ENCODE results near the gene PROK1. TPM values are rescaled to one million over a fixed set of nuclear protein-coding genes. Genes with fewer than 3 reads are reported as not detected.

Gene PROK1
- total and polyA plus RNA-seq, 11 donors = 0.07 to 3.4 (median 0.40) TPM; not detected in 4

GRCh38 chr1:110443451-110443850, 7.5 kb upstream of the PROK1 start:
- no peaks in the 10 kb centered on the region for H3K4me1 ChIP-seq

GRCh38 chr1:110444561-110444960, 6.4 kb upstream of the PROK1 start:
- DNase-seq (no peak), ATAC-seq (no peak)
- WGBS, 4 donors = 61 to 70% (median 66%) methylated on average over 8 of the region's 8 CpGs
- Histone ChIP-seq H3K27me3 (peaks cover 0 to 5% (median 0%) of the 10 kb centered on the region in 9 donors), H3K36me3 (no peaks in the 10 kb centered on the region), H3K9me3 (no peaks in the 10 kb centered on the region), H3K4me3 (no peak overlapping the region), H3K4me1 (no peaks in the 10 kb centered on the region), H3K27ac (no peak overlapping the region)
- no peak for TF ChIP-seq CTCF (IDR thresholded peaks at IDR 0.05)
- no peak for TF ChIP-seq POLR2A (IDR thresholded peaks at IDR 0.05)
- intact Hi-C loops (cut with DNase I) = no loop called here

More at GRCh38 chr1:110443451-110443850, 7.5 kb upstream of the PROK1 start:
- intact Hi-C loops (cut with DNase I) = no loop called here
- H3K27ac ChIP-seq = no peak overlapping the region
- no peaks in the 10 kb centered on the region for H3K9me3 ChIP-seq
- DNase-seq (no peak), ATAC-seq (no peak)
- H3K36me3 ChIP-seq = no peaks in the 10 kb centered on the region
- H3K4me3 ChIP-seq = no peak overlapping the region
- TF ChIP-seq CTCF (IDR thresholded peaks at IDR 0.05) (no peak), POLR2A (IDR thresholded peaks at IDR 0.05) (no peak)
- peaks cover 0 to under 1% (median 0%) of the 10 kb centered on the region in 9 donors for H3K27me3 ChIP-seq
- WGBS, 4 donors = 69 to 87% (median 78%) methylated on average over 8 of the region's 8 CpGs

GRCh38 chr1:110449661-110450651, 993 bp upstream of the PROK1 start:
- Histone ChIP-seq H3K9me3 (no peaks in the 10 kb centered on the region), H3K36me3 (no peaks in the 10 kb centered on the region), H3K27ac (no peak overlapping the region), H3K27me3 (peaks cover 0 to 20% (median 0%) of the 10 kb centered on the region in 9 donors), H3K4me3 (no peak overlapping the region), H3K4me1 (no peaks in the 10 kb centered on the region)
- ATAC-seq (no peak), DNase-seq (no peak)
- WGBS, 4 donors = 44 to 55% (median 52%) methylated on average over 12 of the region's 12 CpGs
- intact Hi-C loops (cut with DNase I) = loop anchor here in 1 of 10 donors (5.0 kb wide), 1 partner anchor 33 kb away; no protein-coding TSS in a partner anchor
- TF ChIP-seq POLR2A (IDR thresholded peaks at IDR 0.05) (no peak), CTCF (IDR thresholded peaks at IDR 0.05) (no peak)

- 61 to 76% (median 67%) methylated on average over 7 of the region's 7 CpGs for whole genome bisulfite sequencing, 4 donors
- Histone ChIP-seq H3K36me3 (no peaks in the 10 kb centered on the region), H3K4me1 (no peaks in the 10 kb centered on the region), H3K27me3 (peaks cover 0 to 20% (median 0%) of the 10 kb centered on the region in 9 donors), H3K9me3 (no peaks in the 10 kb centered on the region), H3K27ac (no peak overlapping the region), H3K4me3 (no peak overlapping the region)
- ATAC-seq (no peak), DNase-seq (no peak)
- TF ChIP-seq POLR2A (IDR thresholded peaks at IDR 0.05) (no peak), CTCF (IDR thresholded peaks at IDR 0.05) (no peak)
- intact Hi-C loops (cut with DNase I) = loop anchor here in 1 of 10 donors (5.0 kb wide), 1 partner anchor 35 kb away; no protein-coding TSS in a partner anchor
These were observed 1.4 kb downstream of the PROK1 start for GRCh38 chr1:110452330-110452729.

Data from heart left ventricle (tissue), 16 donors.